ENCODE measurements around the gene ESRRB.

DNA sequence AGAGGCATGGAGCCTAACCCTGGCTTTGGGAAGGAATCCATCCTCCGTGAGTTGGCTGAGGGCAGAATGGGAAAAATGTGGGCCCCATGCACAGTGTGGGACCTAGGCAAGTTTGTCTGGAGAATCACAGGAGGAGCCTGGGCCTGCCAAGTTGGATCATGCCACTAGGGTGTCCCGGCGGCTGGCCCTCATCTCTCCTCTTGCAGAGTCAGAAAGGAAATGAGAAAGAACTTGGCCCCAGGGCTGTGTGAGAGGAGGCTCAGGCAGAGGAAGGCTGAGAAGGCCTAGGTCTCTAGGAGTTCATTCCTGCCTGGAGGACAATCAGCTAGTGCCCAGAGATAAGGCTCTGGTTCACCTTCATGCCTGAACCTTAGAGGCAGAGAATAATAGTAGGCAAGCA is 2.5 kb upstream of the ESRRB start:
- TF ChIP-seq CTCF (IDR thresholded peaks at IDR 0.05): no peak
- TF ChIP-seq POLR2AphosphoS5 (IDR thresholded peaks at IDR 0.05; ENCODE audit: insufficient read depth in 1 of 2, low read depth in 1 of 2): no peak
- no peak for TF ChIP-seq POLR2A (IDR thresholded peaks at IDR 0.05)

Measured in vagina (tissue), 2 donors.